Fibroblast of lung (primary cell): ENCODE measurements around the gene TMEM201. TPM values are rescaled to one million over a fixed set of nuclear protein-coding genes. Genes with fewer than 3 reads are reported as not detected.

ENCODE experiments used
- DNase-seq, 2 donors: peaks; one replicate each; pipeline versions ENCODE4 v3.0.0 to v3.0.0-alpha.2; 2010; ENCODE audit warnings: low read depth in 2 of 2
- H2AFZ ChIP-seq: 2 replicates; pipeline ENCODE4 v1.5.1; 2012; ENCODE audit warnings: low read length, control low read depth, inconsistent platforms
- H3K27ac ChIP-seq: 2 replicates; pipeline ENCODE4 v1.5.1; 2011; ENCODE audit warnings: low read length, control low read depth; ENCODE audit not compliant: insufficient read depth
- H3K27me3 ChIP-seq: 2 replicates; pipeline ENCODE4 v1.5.1; 2011; ENCODE audit warnings: mild to moderate bottlenecking, low read length; ENCODE audit not compliant: control insufficient read depth, insufficient read depth
- H3K36me3 ChIP-seq: 2 replicates; pipeline ENCODE4 v1.5.1; 2011; ENCODE audit warnings: low read length; ENCODE audit not compliant: control insufficient read depth, insufficient read depth
- H3K4me1 ChIP-seq: 2 replicates; pipeline ENCODE4 v1.5.1; 2011; ENCODE audit warnings: low read length; ENCODE audit not compliant: control insufficient read depth, insufficient read depth; ENCODE audit errors: extremely low read depth
- H3K4me2 ChIP-seq: 2 replicates; pipeline ENCODE4 v1.5.1; 2011; ENCODE audit warnings: low read length, control low read depth; ENCODE audit not compliant: insufficient read depth; ENCODE audit errors: extremely low read depth
- H3K4me3 ChIP-seq, 4 experiments: fragments of 200-600 bp in 1 of 4; sonication (generic) in 1 of 4; replicated peaks in 1 of 4; 2 replicates each; pipeline ENCODE4 v1.5.1; 2011 to 2016; ENCODE audit warnings: low read length in 4 of 4, low read depth in 3 of 4, mild to moderate bottlenecking in 3 of 4, control low read depth in 2 of 4, inconsistent platforms in 1 of 4, mixed read lengths in 1 of 4; ENCODE audit not compliant: insufficient read depth in 1 of 4; ENCODE audit errors: control extremely low read depth in 1 of 4
- H3K79me2 ChIP-seq: 2 replicates; pipeline ENCODE4 v1.5.1; 2012; ENCODE audit warnings: mild to moderate bottlenecking, low read length, inconsistent platforms; ENCODE audit not compliant: control insufficient read depth, insufficient read depth
- H3K9ac ChIP-seq: 2 replicates; pipeline ENCODE4 v1.5.1; 2011; ENCODE audit warnings: mild to moderate bottlenecking, low read length, control low read depth; ENCODE audit not compliant: insufficient read depth
- H3K9me3 ChIP-seq: 2 replicates; pipeline ENCODE4 v1.5.1; 2012; ENCODE audit warnings: low read depth, low read length; ENCODE audit not compliant: control insufficient read depth, insufficient read depth
- H4K20me1 ChIP-seq: 2 replicates; pipeline ENCODE4 v1.5.1; 2011; ENCODE audit warnings: low read length; ENCODE audit not compliant: control insufficient read depth, insufficient read depth; ENCODE audit errors: extremely low read depth
- CTCF ChIP-seq, 2 donors: IDR thresholded peaks in 1 of 2; conservative IDR thresholded peaks in 1 of 2; 1 replicate in 1 of 2; 2 replicates in 1 of 2; pipeline ENCODE4 v1.5.1; 2011 to 2012; ENCODE audit warnings: low read length in 2 of 2, control low read depth in 1 of 2, inconsistent platforms in 1 of 2, low read depth in 1 of 2, mild to moderate bottlenecking in 1 of 2
- EZH2 ChIP-seq: IDR thresholded peaks from 2 replicates; pipeline ENCODE4 v1.5.1; 2012; ENCODE audit warnings: low read length, control low read depth, mild to moderate bottlenecking; ENCODE audit errors: missing control alignments
- polyA plus RNA-seq, 2 donors: library from polyadenylated mRNA; depleted of rRNA in 1 of 2; stranded (reverse) in 1 of 2; unstranded in 1 of 2; fragments of >200 nt; gene quantifications; 2 replicates each; pipeline ENCODE4 v1.2.1, GENCODE V29; 2011 to 2012; ENCODE audit warnings: missing spikeins in 1 of 2
- total RNA-seq: library from RNA; depleted of rRNA; stranded (reverse); fragments of >200 nt; gene quantifications from 2 replicates; pipeline ENCODE4 v1.2.1, GENCODE V29; 2014

Gene TMEM201
- total and polyA plus RNA-seq, 2 donors (not counting 1 experiment from before 2014, with no cell fraction given), result 1.7 to 2.8 TPM

- H3K27me3 ChIP-seq, result peaks cover 3% of the 10 kb centered on the region
- H3K4me3 ChIP-seq, result no peak overlapping the region
- H3K27ac ChIP-seq, result no peak overlapping the region
- TF ChIP-seq CTCF (conservative IDR thresholded peaks at IDR 0.05 in 1 of 2, IDR thresholded peaks at IDR 0.05 in 1 of 2; ENCODE audit: low read depth in 1 of 2, low read length in 2 of 2) (no peak), EZH2 (no peak)
- H3K9me3 ChIP-seq, result no peaks in the 10 kb centered on the region
- no peaks in the 10 kb centered on the region for H3K4me1 ChIP-seq
- no peaks in the 10 kb centered on the region for H3K36me3 ChIP-seq
- no peak for DNase-seq
- no peaks in the 10 kb centered on the region for H3K79me2 ChIP-seq
- no peak overlapping the region for H3K9ac ChIP-seq
- H4K20me1 ChIP-seq, result no peaks in the 10 kb centered on the region
- H3K4me2 ChIP-seq, result no peak overlapping the region
- no peak overlapping the region for H2AFZ ChIP-seq
Measured at GRCh38 chr1:9634582-9634981, 45.9 kb downstream of the TMEM201 start.

GRCh38 chr1:9639227-9639626 is 50.5 kb downstream of the TMEM201 start:
- no peak overlapping the region for H3K4me3 ChIP-seq
- TF ChIP-seq EZH2, result no peak
- no peak for TF ChIP-seq CTCF (conservative IDR thresholded peaks at IDR 0.05 in 1 of 2, IDR thresholded peaks at IDR 0.05 in 1 of 2; ENCODE audit: low read depth in 1 of 2, low read length in 2 of 2)
- peaks cover 3% of the 10 kb centered on the region for H3K27me3 ChIP-seq
- no peaks in the 10 kb centered on the region for H3K4me1 ChIP-seq
- no peak for DNase-seq
- no peak overlapping the region for H2AFZ ChIP-seq
- H3K4me2 ChIP-seq, result no peak overlapping the region
- no peak overlapping the region for H3K9ac ChIP-seq
- no peaks in the 10 kb centered on the region for H3K36me3 ChIP-seq
- H3K9me3 ChIP-seq, result no peaks in the 10 kb centered on the region
- H3K27ac ChIP-seq, result no peak overlapping the region
- H3K79me2 ChIP-seq, result no peaks in the 10 kb centered on the region
- no peaks in the 10 kb centered on the region for H4K20me1 ChIP-seq

GRCh38 chr1:9643351-9644256 is 54.9 kb downstream of the TMEM201 start:
- Histone ChIP-seq H3K4me2 (no peak overlapping the region), H3K4me1 (no peaks in the 10 kb centered on the region), H3K27ac (no peak overlapping the region), H3K79me2 (no peaks in the 10 kb centered on the region), H3K4me3 (no peak overlapping the region), H3K36me3 (no peaks in the 10 kb centered on the region), H3K9ac (no peak overlapping the region), H2AFZ (no peak overlapping the region), H3K27me3 (no peaks in the 10 kb centered on the region), H3K9me3 (no peaks in the 10 kb centered on the region), H4K20me1 (no peaks in the 10 kb centered on the region)
- DNase-seq, result no peak
- no peak for TF ChIP-seq CTCF (conservative IDR thresholded peaks at IDR 0.05 in 1 of 2, IDR thresholded peaks at IDR 0.05 in 1 of 2; ENCODE audit: low read depth in 1 of 2, low read length in 2 of 2)
- no peak for TF ChIP-seq EZH2
